HG03175 (cell line): ENCODE data around the gene NRG3.

Experiments
- ATAC-seq: cut with Tn5 transposase; IDR thresholded peaks from one replicate; pipeline ENCODE4 v1.9.1; 2021; ENCODE audit warnings: mild to moderate bottlenecking, moderate library complexity; ENCODE audit not compliant: unreplicated experiment

NRG3 gene

DNA sequence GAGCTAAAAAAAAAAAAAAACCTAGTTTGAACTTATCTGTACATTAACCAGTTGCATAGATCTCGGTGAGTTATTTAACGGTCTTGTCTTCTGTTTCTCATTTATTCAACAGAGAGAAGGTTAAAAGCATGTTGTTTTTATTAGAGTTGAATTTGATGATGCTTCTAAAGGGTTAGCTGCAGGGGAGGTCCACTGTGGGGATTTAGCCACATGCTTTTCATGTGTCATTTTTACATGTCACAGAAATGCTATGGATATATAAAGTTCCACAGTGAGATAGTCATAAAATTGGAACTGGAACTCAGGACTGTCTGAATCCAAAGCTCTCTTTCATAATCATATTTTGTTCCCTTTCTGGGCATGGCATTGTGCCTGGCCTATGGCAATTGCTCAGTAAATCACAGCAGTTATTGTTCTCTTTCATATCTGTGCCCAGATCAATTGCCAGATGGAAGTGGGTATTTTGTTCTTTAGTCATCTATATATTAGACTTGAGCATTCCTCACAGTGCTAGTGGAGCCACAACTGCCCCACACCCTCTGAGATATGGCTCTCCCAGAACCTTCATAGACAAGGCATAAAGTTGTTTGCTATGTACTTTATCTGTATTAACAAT lies 578.8 kb downstream of the NRG3 start:
- no peak for ATAC-seq

GRCh38 chr10:82462910-82463551 lies 588.0 kb downstream of the NRG3 start:
- no peak for ATAC-seq

DNA sequence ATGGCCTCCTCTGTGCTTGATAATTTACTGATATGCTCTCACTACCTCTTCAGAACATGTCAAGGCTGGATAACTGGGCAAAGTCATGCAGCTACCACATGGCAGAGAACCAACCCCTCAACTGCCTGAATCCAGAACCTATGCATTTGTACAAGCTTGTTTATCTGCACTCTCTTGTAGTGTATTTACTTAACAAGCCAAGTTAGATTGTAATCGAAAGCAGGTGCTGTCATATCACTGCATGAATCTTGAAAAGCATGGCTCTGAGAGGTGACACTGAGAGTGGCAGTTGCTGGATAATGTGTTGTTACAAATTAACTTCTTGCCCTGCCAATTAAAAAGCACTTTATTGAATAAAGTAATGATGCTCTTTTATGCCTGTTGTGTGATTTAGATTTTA lies 588.6 kb downstream of the NRG3 start:
- no peak for ATAC-seq

- no peak for ATAC-seq
Observed at GRCh38 chr10:82464191-82464818, 589.3 kb downstream of the NRG3 start.

GRCh38 chr10:82464966-82465365 lies 590.0 kb downstream of the NRG3 start:
- no peak for ATAC-seq

GRCh38 chr10:82468453-82468852 lies 593.5 kb downstream of the NRG3 start:
- ATAC-seq, result no peak

DNA sequence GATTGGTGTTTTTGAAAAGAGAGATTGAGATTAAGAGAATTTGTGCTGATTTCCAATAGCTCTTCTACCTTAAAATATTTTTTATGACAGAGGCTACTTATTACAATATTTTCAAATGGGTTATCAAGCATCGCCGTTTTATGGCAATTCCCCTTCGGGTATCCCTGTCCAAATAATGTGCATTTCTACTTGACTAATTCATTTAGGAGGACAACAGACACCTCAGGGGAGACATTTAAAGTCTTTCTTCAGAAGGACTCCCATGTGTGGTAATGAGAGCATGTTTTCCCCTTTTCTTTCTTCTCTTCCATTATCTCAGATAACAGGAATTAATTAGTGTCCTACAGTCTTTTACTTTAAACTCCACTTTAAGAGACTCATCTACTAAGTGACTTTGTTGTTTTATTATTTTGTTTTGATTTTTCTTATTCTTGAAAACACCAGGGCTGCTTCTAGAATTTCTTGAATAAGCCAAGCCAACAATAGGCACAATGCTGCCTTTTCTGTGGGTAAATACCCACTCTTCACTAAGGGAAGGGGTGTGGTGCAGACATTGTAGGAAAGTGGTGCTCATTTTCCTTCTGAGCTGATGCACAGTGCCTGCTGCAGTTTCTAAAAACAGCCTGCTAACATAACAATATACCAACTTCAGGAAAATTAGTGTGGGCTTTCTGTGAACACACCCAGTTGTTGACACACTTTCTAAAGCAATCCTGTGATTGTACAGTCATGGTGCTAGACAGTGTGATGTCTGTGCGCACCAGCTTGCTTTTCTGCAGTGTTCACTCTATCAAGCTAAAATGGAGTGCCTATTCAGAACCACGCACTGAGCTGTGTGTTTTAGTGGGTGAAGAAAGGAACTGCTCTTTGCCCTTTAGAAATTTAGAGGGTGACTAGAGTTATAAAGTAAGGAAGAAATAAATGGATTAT lies 597.7 kb downstream of the NRG3 start:
- ATAC-seq, result no peak

GRCh38 chr10:82477776-82478175 lies 602.8 kb downstream of the NRG3 start:
- ATAC-seq, result no peak

DNA sequence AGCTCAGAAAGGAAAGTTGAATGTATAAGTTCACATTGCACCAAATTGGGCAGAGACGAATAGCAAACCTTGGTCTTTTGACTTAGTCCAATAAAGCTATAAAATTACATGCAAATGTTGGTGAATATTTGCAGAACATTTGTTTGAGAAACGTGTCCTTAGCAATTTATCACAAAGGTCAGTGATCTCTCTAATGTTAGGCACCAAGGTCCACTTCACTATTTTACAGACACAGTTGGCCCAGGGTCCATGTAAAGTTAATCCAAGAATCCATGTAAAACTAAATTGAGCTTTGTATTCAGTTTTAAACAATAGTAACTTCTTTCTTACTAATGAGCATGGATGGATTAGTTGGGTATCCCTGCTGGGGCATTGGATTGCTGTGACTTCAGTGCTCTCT lies 617.7 kb downstream of the NRG3 start:
- ATAC-seq, result no peak

DNA sequence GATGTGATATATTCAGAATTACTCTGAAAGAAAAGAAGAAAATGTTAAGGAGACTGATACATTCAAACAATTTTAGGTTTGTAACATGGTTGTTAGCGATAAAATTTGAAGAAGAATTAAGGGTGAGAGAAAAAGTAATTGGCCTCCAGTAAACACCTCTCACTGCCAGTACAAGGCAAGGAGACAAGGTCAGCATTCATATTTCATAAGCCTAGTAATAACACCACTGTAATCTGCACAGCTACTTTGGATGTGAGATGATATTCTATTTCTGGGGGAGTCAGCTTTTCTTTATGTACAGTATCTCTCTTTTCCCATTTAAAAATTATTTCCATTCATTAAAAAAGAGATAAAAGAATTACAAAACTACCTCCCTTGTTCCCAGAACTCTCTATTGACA lies 621.1 kb downstream of the NRG3 start:
- no peak for ATAC-seq

DNA sequence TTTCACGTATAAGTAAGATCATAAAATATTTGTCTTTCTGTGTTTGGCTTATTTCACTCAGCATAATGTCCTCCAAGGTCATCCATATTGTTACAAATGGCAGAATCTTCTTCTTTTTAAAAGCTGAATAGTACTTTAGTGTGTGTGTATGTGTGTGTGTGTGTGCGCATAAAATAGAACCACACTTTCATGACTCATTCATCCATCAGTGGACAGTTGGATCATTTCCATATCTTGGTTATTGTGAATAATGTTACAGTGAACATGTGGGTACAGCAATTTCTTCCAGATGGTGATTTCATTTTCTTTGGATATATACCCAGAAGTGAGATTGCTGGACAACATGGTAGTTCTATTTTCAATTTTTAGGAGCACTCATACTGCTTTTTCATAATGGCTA lies 622.4 kb downstream of the NRG3 start:
- no peak for ATAC-seq

DNA sequence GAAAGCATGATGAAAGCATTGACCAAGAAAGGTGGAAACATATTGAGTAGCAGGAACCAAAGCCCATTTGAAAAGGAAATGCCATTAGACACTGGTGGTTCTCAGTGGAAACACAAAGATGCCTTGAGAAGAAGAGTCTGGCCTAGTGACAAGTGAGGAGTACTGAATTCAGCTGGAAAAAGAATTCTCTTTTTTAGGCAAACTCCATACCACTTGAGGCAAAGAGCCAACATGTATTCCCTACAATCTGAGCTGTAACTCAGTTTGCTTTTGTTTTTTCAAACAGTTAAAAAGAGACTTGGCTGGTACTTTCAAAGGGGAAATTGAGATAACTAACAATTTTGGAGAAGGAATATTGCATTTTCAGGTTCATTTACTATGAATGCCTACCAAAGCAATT lies 624.0 kb downstream of the NRG3 start:
- ATAC-seq, result no peak

DNA sequence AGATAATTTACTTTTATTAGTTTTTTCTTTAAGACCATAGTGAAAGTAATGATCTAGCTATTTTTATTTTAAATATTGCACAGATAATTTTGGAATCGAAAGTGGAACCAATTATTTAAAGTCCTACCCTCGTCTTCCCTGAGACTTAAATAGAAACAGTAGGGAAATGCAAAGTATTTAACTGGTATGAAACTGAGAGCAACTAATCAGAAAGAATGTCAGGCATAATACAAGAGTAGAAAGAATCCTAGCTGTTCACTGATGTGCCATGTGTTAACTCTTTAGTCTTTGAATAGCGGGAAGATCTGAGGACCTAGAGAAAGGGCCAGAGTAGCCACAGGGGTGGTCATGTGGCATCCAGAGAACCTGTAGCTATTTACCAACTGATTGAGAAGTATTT lies 630.0 kb downstream of the NRG3 start:
- ATAC-seq, result no peak

- no peak for ATAC-seq
Observed at GRCh38 chr10:82506680-82507376, 631.8 kb downstream of the NRG3 start.

GRCh38 chr10:82515256-82515655 lies 640.3 kb downstream of the NRG3 start:
- no peak for ATAC-seq

- no peak for ATAC-seq
Observed at GRCh38 chr10:82529062-82529461, 654.1 kb downstream of the NRG3 start.

DNA sequence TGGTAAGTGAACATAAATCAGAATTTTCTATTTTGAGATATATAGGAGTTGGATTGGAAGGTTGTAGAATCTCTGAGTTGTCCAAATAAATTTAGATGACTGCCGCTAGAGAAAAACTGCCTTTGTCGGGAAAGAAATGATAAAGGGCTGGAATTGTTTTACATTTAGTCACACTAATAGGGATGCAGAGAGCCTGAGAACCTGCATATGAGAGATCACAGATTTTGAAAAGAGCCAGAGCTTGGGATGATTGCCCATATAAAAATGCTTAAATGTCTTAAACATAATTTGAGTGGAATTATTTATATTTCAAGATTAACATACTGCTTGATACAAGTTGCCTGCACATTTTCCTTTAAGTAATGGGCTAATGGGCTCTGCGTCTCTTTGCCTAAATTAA lies 660.5 kb downstream of the NRG3 start:
- no peak for ATAC-seq

- no peak for ATAC-seq
Observed at GRCh38 chr10:82536668-82537067, 661.7 kb downstream of the NRG3 start.

GRCh38 chr10:82538272-82538671 lies 663.3 kb downstream of the NRG3 start:
- no peak for ATAC-seq

- no peak for ATAC-seq
Observed at GRCh38 chr10:82543631-82544030, 668.6 kb downstream of the NRG3 start.

DNA sequence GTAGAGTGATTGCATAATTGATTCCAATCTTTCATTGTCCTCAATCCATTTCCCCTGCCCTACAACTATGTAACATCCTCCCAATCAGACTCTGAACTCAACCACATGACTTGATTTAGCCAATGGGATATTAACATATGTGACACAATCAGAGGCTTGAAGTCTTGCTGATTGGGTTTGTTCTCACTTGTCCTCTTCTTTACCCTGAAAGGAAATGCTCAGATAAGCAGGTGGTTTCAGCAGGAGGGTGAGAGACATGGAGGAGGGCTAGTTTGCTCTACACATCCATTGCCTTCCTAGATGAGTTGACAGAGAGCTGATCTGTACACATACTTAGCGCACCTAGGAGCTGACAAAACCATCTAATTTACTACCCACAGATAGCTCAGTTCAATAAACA lies 669.4 kb downstream of the NRG3 start:
- no peak for ATAC-seq
